Neural progenitor cell (in vitro differentiated cells): ENCODE data around the gene FZD4. TPM values are rescaled to one million over a fixed set of nuclear protein-coding genes. Genes with fewer than 3 reads are reported as not detected.

Experiments
- DNase-seq: peaks from one replicate; pipeline ENCODE4 v3.0.0-alpha.2; 2016; ENCODE audit warnings: low spot score
- H2AFZ ChIP-seq: fragments of 200-600 bp; sonication (generic); replicated peaks from 2 replicates; pipeline ENCODE4 v1.6.1; 2016; ENCODE audit warnings: antibody characterized with exemption
- H3F3A ChIP-seq: fragments of 200-600 bp; sonication (generic); 2 replicates; pipeline ENCODE4 v1.6.1; 2016; ENCODE audit warnings: antibody characterized with exemption, low read depth
- H3K27ac ChIP-seq: fragments of 200-600 bp; sonication (generic); 2 replicates; pipeline ENCODE4 v1.5.1; 2016; ENCODE audit warnings: mild to moderate bottlenecking
- H3K27me3 ChIP-seq: fragments of 200-600 bp; sonication (generic); 2 replicates; pipeline ENCODE4 v1.6.1; 2016; ENCODE audit warnings: mild to moderate bottlenecking, moderate library complexity
- H3K36me3 ChIP-seq: fragments of 200-600 bp; sonication (generic); 2 replicates; pipeline ENCODE4 v1.5.1; 2016
- H3K4me1 ChIP-seq: fragments of 200-600 bp; sonication (generic); 2 replicates; pipeline ENCODE4 v1.6.1; 2016; ENCODE audit warnings: mixed run types
- H3K4me2 ChIP-seq: fragments of 200-600 bp; sonication (generic); 2 replicates; pipeline ENCODE4 v1.6.1; 2016
- H3K4me3 ChIP-seq: fragments of 200-600 bp; sonication (generic); 2 replicates; pipeline ENCODE4 v1.5.1; 2016
- H3K79me2 ChIP-seq: fragments of 200-600 bp; sonication (generic); 2 replicates; pipeline ENCODE4 v1.6.1; 2016; ENCODE audit warnings: low read depth
- H3K9ac ChIP-seq: fragments of 200-600 bp; sonication (generic); 2 replicates; pipeline ENCODE4 v1.6.1; 2016
- H3K9me3 ChIP-seq: fragments of 200-600 bp; sonication (generic); 2 replicates; pipeline ENCODE4 v1.5.1; 2016; ENCODE audit warnings: low read depth
- H4K20me1 ChIP-seq: fragments of 200-600 bp; sonication (generic); 2 replicates; pipeline ENCODE4 v1.6.1; 2016; ENCODE audit warnings: low read depth
- H3K27ac Mint-ChIP-seq: 3 replicates; pipeline ENCODE4 v1.8.0; 2021; ENCODE audit warnings: mixed read lengths
- H3K27me3 Mint-ChIP-seq: 2 replicates; pipeline ENCODE4 v1.8.0; 2022; ENCODE audit warnings: low read depth, mild to moderate bottlenecking, inconsistent platforms, moderate library complexity, mixed read lengths; ENCODE audit not compliant: insufficient read depth
- H3K36me3 Mint-ChIP-seq: 3 replicates; pipeline ENCODE4 v1.8.0; 2021; ENCODE audit warnings: mixed read lengths
- H3K4me1 Mint-ChIP-seq: 3 replicates; pipeline ENCODE4 v1.8.0; 2021; ENCODE audit warnings: mixed read lengths
- H3K4me3 Mint-ChIP-seq: 3 replicates; pipeline ENCODE4 v1.8.0; 2021; ENCODE audit warnings: mild to moderate bottlenecking, moderate library complexity, mixed read lengths
- H3K9me3 Mint-ChIP-seq: 3 replicates; pipeline ENCODE4 v1.8.0; 2020; ENCODE audit warnings: mixed read lengths
- EZH2 ChIP-seq: fragments of 200-600 bp; sonication (generic); IDR thresholded peaks from 2 replicates; pipeline ENCODE4 v1.6.1; 2017; ENCODE audit warnings: antibody characterized with exemption, mild to moderate bottlenecking, moderate library complexity
- EZH2phosphoT487 ChIP-seq: fragments of 200-600 bp; sonication (generic); IDR thresholded peaks from 2 replicates; pipeline ENCODE4 v1.6.1; 2017; ENCODE audit warnings: antibody characterized with exemption
- total RNA-seq: library from RNA; depleted of rRNA; stranded (reverse); fragments of >200 nt; gene quantifications from 2 replicates; pipeline ENCODE4 v1.2.3, GENCODE V29; 2015; ENCODE audit warnings: low replicate concordance
- TF ChIP-seq, protein P1 (sequence below): fragments of 200-600 bp; sonication (generic); IDR thresholded peaks from 2 replicates; pipeline ENCODE4 v1.5.1; 2017; ENCODE audit warnings: antibody characterized with exemption, mild to moderate bottlenecking

Gene FZD4
- total RNA-seq, 1 donor from 2014 or later: 5.8 TPM

DNA sequence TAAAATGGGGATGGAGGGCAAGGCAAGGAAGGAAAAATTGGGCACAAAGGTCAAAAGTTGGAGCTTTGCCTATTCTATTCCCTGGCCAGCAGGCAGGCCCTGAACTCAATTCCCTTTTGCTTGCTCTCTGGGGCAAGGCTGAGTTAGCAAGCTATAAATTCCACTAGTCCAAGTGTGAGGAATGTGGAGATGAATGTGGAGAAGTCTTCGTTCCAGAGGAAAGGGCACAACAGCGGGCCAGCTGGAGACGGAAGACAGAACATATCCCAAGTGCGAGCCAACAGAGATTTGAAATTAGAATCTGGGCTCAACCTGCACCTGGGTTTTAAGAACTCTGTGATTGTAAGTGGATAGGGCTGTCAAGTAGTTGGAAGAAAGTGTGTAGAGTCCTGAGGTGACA lies 29.5 kb upstream of the FZD4 start:
- no peaks in the 10 kb centered on the region for H3K36me3 Mint-ChIP-seq
- H3K9ac ChIP-seq: no peak overlapping the region
- H3K9me3 ChIP-seq: no peaks in the 10 kb centered on the region
- no peak for DNase-seq
- H3F3A ChIP-seq: no peaks in the 10 kb centered on the region
- no peak overlapping the region for H3K4me3 ChIP-seq
- peaks cover 9% of the 10 kb centered on the region for H3K4me1 Mint-ChIP-seq
- H3K27ac Mint-ChIP-seq: no peak overlapping the region
- no peak overlapping the region for H3K4me3 Mint-ChIP-seq
- no peak overlapping the region for H3K4me2 ChIP-seq
- H2AFZ ChIP-seq: no peak overlapping the region
- H3K9me3 Mint-ChIP-seq: no peaks in the 10 kb centered on the region
- no peaks in the 10 kb centered on the region for H3K4me1 ChIP-seq
- no peak overlapping the region for H3K27ac ChIP-seq
- no peaks in the 10 kb centered on the region for H3K27me3 ChIP-seq
- H3K27me3 Mint-ChIP-seq: peaks cover 2% of the 10 kb centered on the region
- H3K79me2 ChIP-seq: no peaks in the 10 kb centered on the region
- H4K20me1 ChIP-seq: no peaks in the 10 kb centered on the region
- no peaks in the 10 kb centered on the region for H3K36me3 ChIP-seq
- no peak for TF ChIP-seq EZH2phosphoT487
- TF ChIP-seq, protein P1, sequence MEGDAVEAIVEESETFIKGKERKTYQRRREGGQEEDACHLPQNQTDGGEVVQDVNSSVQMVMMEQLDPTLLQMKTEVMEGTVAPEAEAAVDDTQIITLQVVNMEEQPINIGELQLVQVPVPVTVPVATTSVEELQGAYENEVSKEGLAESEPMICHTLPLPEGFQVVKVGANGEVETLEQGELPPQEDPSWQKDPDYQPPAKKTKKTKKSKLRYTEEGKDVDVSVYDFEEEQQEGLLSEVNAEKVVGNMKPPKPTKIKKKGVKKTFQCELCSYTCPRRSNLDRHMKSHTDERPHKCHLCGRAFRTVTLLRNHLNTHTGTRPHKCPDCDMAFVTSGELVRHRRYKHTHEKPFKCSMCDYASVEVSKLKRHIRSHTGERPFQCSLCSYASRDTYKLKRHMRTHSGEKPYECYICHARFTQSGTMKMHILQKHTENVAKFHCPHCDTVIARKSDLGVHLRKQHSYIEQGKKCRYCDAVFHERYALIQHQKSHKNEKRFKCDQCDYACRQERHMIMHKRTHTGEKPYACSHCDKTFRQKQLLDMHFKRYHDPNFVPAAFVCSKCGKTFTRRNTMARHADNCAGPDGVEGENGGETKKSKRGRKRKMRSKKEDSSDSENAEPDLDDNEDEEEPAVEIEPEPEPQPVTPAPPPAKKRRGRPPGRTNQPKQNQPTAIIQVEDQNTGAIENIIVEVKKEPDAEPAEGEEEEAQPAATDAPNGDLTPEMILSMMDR: no peak
- TF ChIP-seq EZH2: no peak

DNA sequence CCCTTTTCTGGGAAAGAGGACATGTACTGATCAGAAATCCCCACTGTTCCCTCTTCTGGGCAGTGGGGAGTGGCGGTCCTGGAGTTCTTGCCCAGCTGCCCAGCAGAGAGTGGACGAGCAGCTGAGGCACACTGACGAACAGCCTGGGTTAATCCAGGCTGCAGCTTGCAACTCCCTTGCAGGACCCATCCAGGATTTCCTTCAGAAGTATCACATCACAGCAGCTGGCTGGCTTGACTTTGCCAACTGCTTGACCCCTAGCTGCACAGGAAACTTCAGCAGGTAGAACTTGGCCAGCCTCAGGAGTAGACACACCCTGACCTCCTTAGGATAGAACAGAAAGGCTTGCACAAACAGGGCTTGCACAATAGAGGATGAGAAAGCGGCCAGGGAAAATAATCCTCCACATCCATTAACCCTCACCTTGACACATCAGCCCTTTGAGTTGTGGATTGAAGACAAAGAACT lies 27.9 kb upstream of the FZD4 start:
- no peak overlapping the region for H3K4me2 ChIP-seq
- H3K36me3 ChIP-seq: no peaks in the 10 kb centered on the region
- H3K4me1 Mint-ChIP-seq: peaks cover 3% of the 10 kb centered on the region
- H3K36me3 Mint-ChIP-seq: no peaks in the 10 kb centered on the region
- no peaks in the 10 kb centered on the region for H3K9me3 Mint-ChIP-seq
- H3K4me3 ChIP-seq: no peak overlapping the region
- H3F3A ChIP-seq: no peaks in the 10 kb centered on the region
- H3K27me3 Mint-ChIP-seq: peaks cover 2% of the 10 kb centered on the region
- no peak for DNase-seq
- peak overlapping the region; percentile 57 for H3K27ac Mint-ChIP-seq
- no peaks in the 10 kb centered on the region for H3K4me1 ChIP-seq
- TF ChIP-seq EZH2 (no peak), EZH2phosphoT487 (no peak)
- TF ChIP-seq, protein P1: no peak
- no peaks in the 10 kb centered on the region for H4K20me1 ChIP-seq
- H3K27me3 ChIP-seq: no peaks in the 10 kb centered on the region
- H2AFZ ChIP-seq: no peak overlapping the region
- H3K4me3 Mint-ChIP-seq: no peak overlapping the region
- H3K9ac ChIP-seq: no peak overlapping the region
- no peaks in the 10 kb centered on the region for H3K9me3 ChIP-seq
- H3K27ac ChIP-seq: no peak overlapping the region
- no peaks in the 10 kb centered on the region for H3K79me2 ChIP-seq

DNA sequence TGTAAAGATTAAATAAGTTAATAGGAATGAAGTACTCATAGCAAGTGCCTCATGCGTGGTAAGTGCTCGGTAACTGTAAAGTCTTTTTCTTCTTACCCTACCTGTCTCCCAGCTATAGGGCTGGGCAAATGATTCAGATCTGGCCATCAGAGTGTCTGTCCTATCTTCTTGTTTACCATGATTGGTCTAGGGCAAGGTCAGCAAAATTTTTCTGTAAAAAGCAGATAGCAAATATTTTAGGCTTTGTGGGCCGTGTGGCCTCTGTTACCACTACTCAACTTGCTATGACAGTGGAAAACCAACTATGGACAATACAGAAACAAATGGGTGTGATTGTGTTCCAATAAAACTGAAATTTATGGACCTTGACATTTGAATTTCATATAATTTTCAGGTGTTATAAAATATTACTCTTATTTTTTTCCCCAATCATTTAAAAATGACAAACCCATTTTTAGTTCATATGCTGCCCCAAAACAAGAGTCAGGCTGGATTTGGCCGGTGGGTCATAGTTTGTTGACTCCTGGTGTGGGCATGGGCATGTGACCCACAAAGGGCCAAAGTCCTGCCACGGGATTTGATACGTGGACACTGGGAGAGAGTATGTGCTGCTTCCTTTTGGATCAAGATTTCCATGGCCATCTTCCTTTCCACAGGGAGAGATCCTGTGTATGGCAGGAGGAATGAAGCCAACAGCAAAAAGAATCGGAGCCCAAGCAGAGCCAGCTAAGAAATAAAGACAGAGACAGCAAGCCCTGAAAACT lies 26.8 kb upstream of the FZD4 start:
- H4K20me1 ChIP-seq: no peaks in the 10 kb centered on the region
- H3K27me3 ChIP-seq: no peaks in the 10 kb centered on the region
- H3K27me3 Mint-ChIP-seq: peaks cover 4% of the 10 kb centered on the region
- peaks cover 3% of the 10 kb centered on the region for H3K4me1 Mint-ChIP-seq
- H3K9ac ChIP-seq: no peak overlapping the region
- H3K79me2 ChIP-seq: no peaks in the 10 kb centered on the region
- H3F3A ChIP-seq: no peaks in the 10 kb centered on the region
- H3K4me1 ChIP-seq: no peaks in the 10 kb centered on the region
- H3K4me2 ChIP-seq: no peak overlapping the region
- H3K9me3 Mint-ChIP-seq: no peaks in the 10 kb centered on the region
- no peaks in the 10 kb centered on the region for H3K9me3 ChIP-seq
- H2AFZ ChIP-seq: no peak overlapping the region
- H3K36me3 ChIP-seq: no peaks in the 10 kb centered on the region
- TF ChIP-seq EZH2phosphoT487 (no peak), EZH2 (no peak)
- TF ChIP-seq, protein P1: no peak
- no peak overlapping the region for H3K4me3 Mint-ChIP-seq
- no peaks in the 10 kb centered on the region for H3K36me3 Mint-ChIP-seq
- no peak overlapping the region for H3K4me3 ChIP-seq
- no peak overlapping the region for H3K27ac ChIP-seq
- no peak for DNase-seq
- H3K27ac Mint-ChIP-seq: peak overlapping the region; percentile 48
